ENCODE measurements around the gene CFAP44.

CFAP44 gene

GRCh38 chr3:113438224-113438623, 3.1 kb downstream of the CFAP44 start:
- H3K79me2 ChIP-seq (ENCODE audit: control insufficient read depth, insufficient read depth, low read length, unreplicated experiment): no peaks in the 10 kb centered on the region
- no peak overlapping the region for H3K27ac ChIP-seq (ENCODE audit: low read depth, low read length)
- H3K36me3 ChIP-seq (ENCODE audit: insufficient read depth, low read length): no peaks in the 10 kb centered on the region; the same call in 1 of the 2 replicates
- peaks cover 9% of the 10 kb centered on the region for H3K4me1 ChIP-seq (ENCODE audit: control insufficient read depth, insufficient read depth, low read length, unreplicated experiment)
- H3K4me3 ChIP-seq (ENCODE audit: low read depth, low read length): no peak overlapping the region
- H3K27me3 ChIP-seq (ENCODE audit: insufficient read depth, low read length): no peaks in the 10 kb centered on the region
- no peak overlapping the region for H2AFZ ChIP-seq (ENCODE audit: low read length, unreplicated experiment)

- Histone ChIP-seq H3K27me3 (ENCODE audit: insufficient read depth, low read length) (no peaks in the 10 kb centered on the region), H3K79me2 (ENCODE audit: control insufficient read depth, insufficient read depth, low read length, unreplicated experiment) (no peaks in the 10 kb centered on the region), H3K36me3 (ENCODE audit: insufficient read depth, low read length) (no peaks in the 10 kb centered on the region; the same call in 1 of the 2 replicates), H3K27ac (ENCODE audit: low read depth, low read length) (no peak overlapping the region), H2AFZ (ENCODE audit: low read length, unreplicated experiment) (no peak overlapping the region), H3K4me1 (ENCODE audit: control insufficient read depth, insufficient read depth, low read length, unreplicated experiment) (peaks cover 9% of the 10 kb centered on the region), H3K4me3 (ENCODE audit: low read depth, low read length) (no peak overlapping the region)
Observed at GRCh38 chr3:113437411-113437810, 3.9 kb downstream of the CFAP44 start.

GRCh38 chr3:113436809-113437208, 4.5 kb downstream of the CFAP44 start:
- Histone ChIP-seq H3K36me3 (ENCODE audit: insufficient read depth, low read length) (no peaks in the 10 kb centered on the region), H3K4me1 (ENCODE audit: control insufficient read depth, insufficient read depth, low read length, unreplicated experiment) (peaks cover 9% of the 10 kb centered on the region), H3K79me2 (ENCODE audit: control insufficient read depth, insufficient read depth, low read length, unreplicated experiment) (no peaks in the 10 kb centered on the region), H2AFZ (ENCODE audit: low read length, unreplicated experiment) (no peak overlapping the region), H3K27me3 (ENCODE audit: insufficient read depth, low read length) (no peaks in the 10 kb centered on the region), H3K27ac (ENCODE audit: low read depth, low read length) (no peak overlapping the region), H3K4me3 (ENCODE audit: low read depth, low read length) (no peak overlapping the region)

GRCh38 chr3:113431811-113432210, 9.5 kb downstream of the CFAP44 start:
- no peaks in the 10 kb centered on the region for H3K27me3 ChIP-seq (ENCODE audit: insufficient read depth, low read length)
- H3K79me2 ChIP-seq (ENCODE audit: control insufficient read depth, insufficient read depth, low read length, unreplicated experiment): no peaks in the 10 kb centered on the region
- no peak overlapping the region for H3K27ac ChIP-seq (ENCODE audit: low read depth, low read length)
- H3K36me3 ChIP-seq (ENCODE audit: insufficient read depth, low read length): peaks cover 3% of the 10 kb centered on the region
- peaks cover 14% of the 10 kb centered on the region for H3K4me1 ChIP-seq (ENCODE audit: control insufficient read depth, insufficient read depth, low read length, unreplicated experiment)
- no peak overlapping the region for H2AFZ ChIP-seq (ENCODE audit: low read length, unreplicated experiment)
- H3K4me3 ChIP-seq (ENCODE audit: low read depth, low read length): no peak overlapping the region

GRCh38 chr3:113428581-113428980, 12.7 kb downstream of the CFAP44 start:
- no peaks in the 10 kb centered on the region for H3K27me3 ChIP-seq (ENCODE audit: insufficient read depth, low read length)
- peaks cover 19% of the 10 kb centered on the region for H3K36me3 ChIP-seq (ENCODE audit: insufficient read depth, low read length)
- H2AFZ ChIP-seq (ENCODE audit: low read length, unreplicated experiment): no peak overlapping the region
- peaks cover 9% of the 10 kb centered on the region for H3K4me1 ChIP-seq (ENCODE audit: control insufficient read depth, insufficient read depth, low read length, unreplicated experiment)
- no peak overlapping the region for H3K4me3 ChIP-seq (ENCODE audit: low read depth, low read length)
- no peaks in the 10 kb centered on the region for H3K79me2 ChIP-seq (ENCODE audit: control insufficient read depth, insufficient read depth, low read length, unreplicated experiment)
- H3K27ac ChIP-seq (ENCODE audit: low read depth, low read length): no peak overlapping the region

GRCh38 chr3:113423699-113424098, 17.6 kb downstream of the CFAP44 start:
- Histone ChIP-seq H3K4me1 (ENCODE audit: control insufficient read depth, insufficient read depth, low read length, unreplicated experiment) (peaks cover 7% of the 10 kb centered on the region), H3K36me3 (ENCODE audit: insufficient read depth, low read length) (peaks cover 27% of the 10 kb centered on the region), H3K27me3 (ENCODE audit: insufficient read depth, low read length) (no peaks in the 10 kb centered on the region), H3K27ac (ENCODE audit: low read depth, low read length) (no peak overlapping the region), H3K79me2 (ENCODE audit: control insufficient read depth, insufficient read depth, low read length, unreplicated experiment) (no peaks in the 10 kb centered on the region), H2AFZ (ENCODE audit: low read length, unreplicated experiment) (no peak overlapping the region), H3K4me3 (ENCODE audit: low read depth, low read length) (no peak overlapping the region)

- Histone ChIP-seq H3K79me2 (ENCODE audit: control insufficient read depth, insufficient read depth, low read length, unreplicated experiment) (no peaks in the 10 kb centered on the region), H2AFZ (ENCODE audit: low read length, unreplicated experiment) (no peak overlapping the region), H3K4me1 (ENCODE audit: control insufficient read depth, insufficient read depth, low read length, unreplicated experiment) (no peaks in the 10 kb centered on the region), H3K27me3 (ENCODE audit: insufficient read depth, low read length) (no peaks in the 10 kb centered on the region), H3K4me3 (ENCODE audit: low read depth, low read length) (no peak overlapping the region), H3K27ac (ENCODE audit: low read depth, low read length) (no peak overlapping the region), H3K36me3 (ENCODE audit: insufficient read depth, low read length) (peaks cover 20% of the 10 kb centered on the region)
Observed at GRCh38 chr3:113421082-113421481, 20.2 kb downstream of the CFAP44 start.

GRCh38 chr3:113409676-113410075, 31.6 kb downstream of the CFAP44 start:
- Histone ChIP-seq H3K79me2 (ENCODE audit: control insufficient read depth, insufficient read depth, low read length, unreplicated experiment) (no peaks in the 10 kb centered on the region), H3K27me3 (ENCODE audit: insufficient read depth, low read length) (no peaks in the 10 kb centered on the region), H3K4me1 (ENCODE audit: control insufficient read depth, insufficient read depth, low read length, unreplicated experiment) (no peaks in the 10 kb centered on the region), H3K4me3 (ENCODE audit: low read depth, low read length) (no peak overlapping the region), H3K36me3 (ENCODE audit: insufficient read depth, low read length) (no peaks in the 10 kb centered on the region), H2AFZ (ENCODE audit: low read length, unreplicated experiment) (no peak overlapping the region), H3K27ac (ENCODE audit: low read depth, low read length) (no peak overlapping the region)

GRCh38 chr3:113405180-113405579, 36.1 kb downstream of the CFAP44 start:
- no peaks in the 10 kb centered on the region for H3K27me3 ChIP-seq (ENCODE audit: insufficient read depth, low read length)
- H3K4me3 ChIP-seq (ENCODE audit: low read depth, low read length): no peak overlapping the region
- H3K4me1 ChIP-seq (ENCODE audit: control insufficient read depth, insufficient read depth, low read length, unreplicated experiment): no peaks in the 10 kb centered on the region

GRCh38 chr3:113404637-113405036, 36.7 kb downstream of the CFAP44 start:
- Histone ChIP-seq H3K4me3 (ENCODE audit: low read depth, low read length) (no peak overlapping the region), H3K27me3 (ENCODE audit: insufficient read depth, low read length) (no peaks in the 10 kb centered on the region), H3K36me3 (ENCODE audit: insufficient read depth, low read length) (no peaks in the 10 kb centered on the region), H2AFZ (ENCODE audit: low read length, unreplicated experiment) (no peak overlapping the region), H3K4me1 (ENCODE audit: control insufficient read depth, insufficient read depth, low read length, unreplicated experiment) (no peaks in the 10 kb centered on the region), H3K27ac (ENCODE audit: low read depth, low read length) (no peak overlapping the region), H3K79me2 (ENCODE audit: control insufficient read depth, insufficient read depth, low read length, unreplicated experiment) (no peaks in the 10 kb centered on the region)

More at GRCh38 chr3:113405180-113405579, 36.1 kb downstream of the CFAP44 start:
- no peak overlapping the region for H2AFZ ChIP-seq (ENCODE audit: low read length, unreplicated experiment)
- H3K27ac ChIP-seq (ENCODE audit: low read depth, low read length): no peak overlapping the region
- no peaks in the 10 kb centered on the region for H3K36me3 ChIP-seq (ENCODE audit: insufficient read depth, low read length)
- H3K79me2 ChIP-seq (ENCODE audit: control insufficient read depth, insufficient read depth, low read length, unreplicated experiment): no peaks in the 10 kb centered on the region
